Stimulated activated CD4-positive, alpha-beta T cell treated with anti-CD3 and anti-CD28 coated beads, Interleukin-2, amount 100 ng/mL, for 4 hours (primary cell): ENCODE measurements around the gene UFL1.
"Not testable (repeated sequence)": the region's sequence is repeated elsewhere in the genome, so short reads cannot be mapped to it uniquely, and the experiment has no call there.

Experiments used
- DNase-seq: peaks from one replicate; pipeline ENCODE4 v3.0.0-alpha.2; 2020; ENCODE audit warnings: low read depth

UFL1 gene

GRCh38 chr6:96521644-96522464 lies at the start of gene UFL1:
UFL1 (plus strand) TSS chr6:96521806; CDS start chr6:96521874, 68 bp downstream.
- DNase-seq: peak; percentile 89

GRCh38 chr6:96472291-96472690 lies 49.3 kb upstream of the UFL1 start:
- DNase-seq: not testable (repeated sequence)

- DNase-seq: no peak
Measured at GRCh38 chr6:96478695-96479094, 42.9 kb upstream of the UFL1 start.

- no peak for DNase-seq
Measured at GRCh38 chr6:96491926-96492325, 29.7 kb upstream of the UFL1 start.

GRCh38 chr6:96499781-96500180 lies 21.8 kb upstream of the UFL1 start:
- no peak for DNase-seq

GRCh38 chr6:96502915-96503314 lies 18.7 kb upstream of the UFL1 start:
- DNase-seq: no peak

- DNase-seq: no peak
Measured at GRCh38 chr6:96505363-96505762, 16.2 kb upstream of the UFL1 start.

GRCh38 chr6:96509281-96509680 lies 12.3 kb upstream of the UFL1 start:
- no peak for DNase-seq

- no peak for DNase-seq
Measured at GRCh38 chr6:96520171-96521115, 1.2 kb upstream of the UFL1 start.

- DNase-seq: no peak
Measured at GRCh38 chr6:96521306-96521643, 331 bp upstream of the UFL1 start.

GRCh38 chr6:96522465-96523009 lies 931 bp downstream of the UFL1 start:
- no peak for DNase-seq

GRCh38 chr6:96528193-96528592 lies 6.6 kb downstream of the UFL1 start:
- no peak for DNase-seq

- DNase-seq: no peak
Measured at GRCh38 chr6:96532399-96532798, 10.8 kb downstream of the UFL1 start.

- DNase-seq: no peak
Measured at GRCh38 chr6:96537726-96538125, 16.1 kb downstream of the UFL1 start.

- no peak for DNase-seq
Measured at GRCh38 chr6:96542702-96543101, 21.1 kb downstream of the UFL1 start.

GRCh38 chr6:96545882-96546281 lies 24.3 kb downstream of the UFL1 start:
- no peak for DNase-seq

- no peak for DNase-seq
Measured at GRCh38 chr6:96547654-96548053, 26.0 kb downstream of the UFL1 start.

GRCh38 chr6:96554558-96554957 lies 33.0 kb downstream of the UFL1 start:
- no peak for DNase-seq

- DNase-seq: not testable (repeated sequence)
Measured at GRCh38 chr6:96559740-96560139, 38.1 kb downstream of the UFL1 start.

GRCh38 chr6:96562886-96563285 lies 41.3 kb downstream of the UFL1 start, which contains the start of gene FHL5:
FHL5 (plus strand) TSS chr6:96563128; CDS start chr6:96603614, 40,486 bp downstream.
- DNase-seq: no peak

GRCh38 chr6:96563853-96564252 lies 42.2 kb downstream of the UFL1 start:
- no peak for DNase-seq

GRCh38 chr6:96570053-96570452 lies 48.4 kb downstream of the UFL1 start:
- no peak for DNase-seq

- DNase-seq: no peak
Measured at GRCh38 chr6:96571551-96571950, 49.9 kb downstream of the UFL1 start.
